T-helper 2 cell treated with Interferon-gamma antibody and Interleukin-4, amounts not matched to agents 100 ng/mL and 5 ng/mL, for 36 hours (primary cell): Measurements from ENCODE around the gene CD63. TPM values are rescaled to one million over a fixed set of nuclear protein-coding genes. Genes with fewer than 3 reads are reported as not detected.

Experiments used
- intact Hi-C: fragments of 100-400 bp; cut with micrococcal nuclease; formaldehyde crosslinking; loops from one replicate; pipeline ENCODE4 v1.15.1; 2023
- total RNA-seq: library from RNA; stranded (reverse); gene quantifications from 2 replicates; pipeline ENCODE4 v1.2.3, GENCODE V29; 2022

CD63 gene
- total RNA-seq, 1 donor from 2014 or later: 184 TPM

- intact Hi-C loops: no loop called here
Measured at GRCh38 chr12:55707841-55708694, 20.7 kb downstream of the CD63 start, which contains the start of gene ITGA7. Gene ITGA7, minus strand, starts transcription at chr12:55707904. Its CDS starts 222 bp downstream, at chr12:55707682.

GRCh38 chr12:55707219-55707671 is 21.6 kb downstream of the CD63 start:
- intact Hi-C loops: no loop called here

GRCh38 chr12:55706568-55707218 is 22.1 kb downstream of the CD63 start:
- intact Hi-C loops: no loop called here

DNA sequence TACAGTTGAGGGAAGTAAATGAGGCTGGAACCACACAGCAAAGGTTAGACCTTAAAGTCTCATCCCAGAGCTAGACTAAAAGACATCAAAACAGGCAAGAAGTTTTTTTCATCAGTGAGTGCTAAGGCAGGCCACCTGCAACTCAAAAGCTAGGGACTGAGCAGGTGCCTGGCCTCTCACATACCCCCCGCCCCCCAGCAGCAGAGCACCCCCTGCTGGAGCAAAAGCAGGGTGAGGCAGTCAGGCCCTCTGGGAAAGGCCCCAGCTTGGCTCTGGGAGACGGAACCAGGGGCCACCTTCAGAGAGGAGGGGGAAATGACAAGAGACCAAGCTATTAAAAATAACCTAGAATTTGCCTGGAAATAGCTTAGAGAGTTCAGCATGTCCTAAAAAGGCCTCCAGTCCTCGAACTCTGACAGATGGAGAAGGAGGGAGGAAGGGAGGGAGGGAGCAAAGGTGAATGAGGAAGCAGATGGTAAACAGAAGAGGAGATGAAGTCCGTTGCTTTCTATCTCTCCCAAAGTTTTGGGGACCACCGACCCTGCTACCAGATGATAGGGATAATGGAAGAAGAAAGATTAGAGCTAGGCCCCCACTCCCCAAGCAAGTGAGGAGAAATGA is 22.9 kb downstream of the CD63 start:
- intact Hi-C loops: no loop called here

- intact Hi-C loops: no loop called here
Measured at GRCh38 chr12:55704824-55705718, 23.7 kb downstream of the CD63 start.

GRCh38 chr12:55703901-55704761 is 24.7 kb downstream of the CD63 start:
- intact Hi-C loops: no loop called here

DNA sequence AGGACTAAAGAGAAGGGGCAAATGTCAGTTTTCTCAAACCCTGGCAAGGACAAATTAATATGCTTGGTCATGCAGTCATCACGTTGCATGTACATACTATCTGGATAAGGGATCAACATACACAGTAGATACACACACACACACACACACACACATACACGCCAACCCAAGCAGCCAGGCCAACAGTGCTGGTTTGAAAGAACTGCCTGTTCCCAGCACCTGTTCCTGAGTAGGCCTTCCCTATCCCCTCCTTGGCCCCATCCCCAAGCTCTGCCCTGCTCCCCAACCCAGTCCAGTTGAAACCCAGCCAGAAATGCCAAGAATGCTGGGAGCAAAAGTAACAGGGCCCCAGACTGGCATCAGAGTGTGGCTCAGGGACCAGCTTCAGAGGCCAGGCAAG is 25.5 kb downstream of the CD63 start:
- intact Hi-C loops: no loop called here

DNA sequence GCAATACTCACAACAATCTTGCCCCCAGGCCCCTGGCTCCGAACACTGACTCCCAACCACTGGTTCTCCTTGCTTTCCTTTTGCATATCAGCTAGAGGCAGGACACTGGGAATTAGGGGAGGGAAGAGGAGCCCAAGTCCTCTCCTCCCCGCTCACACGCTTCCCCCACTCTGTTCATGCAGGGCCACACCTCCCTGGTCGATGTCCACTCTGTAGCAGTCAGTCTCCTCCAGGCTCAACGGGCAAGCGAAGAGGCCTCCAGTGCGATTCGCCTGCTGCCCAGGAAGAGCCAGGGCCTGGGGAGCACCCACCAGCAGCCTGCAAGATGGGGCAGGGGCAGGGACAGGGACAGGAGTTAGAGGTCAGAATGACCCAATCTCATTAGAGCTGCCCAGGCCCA is 25.9 kb downstream of the CD63 start:
- intact Hi-C loops: no loop called here

DNA sequence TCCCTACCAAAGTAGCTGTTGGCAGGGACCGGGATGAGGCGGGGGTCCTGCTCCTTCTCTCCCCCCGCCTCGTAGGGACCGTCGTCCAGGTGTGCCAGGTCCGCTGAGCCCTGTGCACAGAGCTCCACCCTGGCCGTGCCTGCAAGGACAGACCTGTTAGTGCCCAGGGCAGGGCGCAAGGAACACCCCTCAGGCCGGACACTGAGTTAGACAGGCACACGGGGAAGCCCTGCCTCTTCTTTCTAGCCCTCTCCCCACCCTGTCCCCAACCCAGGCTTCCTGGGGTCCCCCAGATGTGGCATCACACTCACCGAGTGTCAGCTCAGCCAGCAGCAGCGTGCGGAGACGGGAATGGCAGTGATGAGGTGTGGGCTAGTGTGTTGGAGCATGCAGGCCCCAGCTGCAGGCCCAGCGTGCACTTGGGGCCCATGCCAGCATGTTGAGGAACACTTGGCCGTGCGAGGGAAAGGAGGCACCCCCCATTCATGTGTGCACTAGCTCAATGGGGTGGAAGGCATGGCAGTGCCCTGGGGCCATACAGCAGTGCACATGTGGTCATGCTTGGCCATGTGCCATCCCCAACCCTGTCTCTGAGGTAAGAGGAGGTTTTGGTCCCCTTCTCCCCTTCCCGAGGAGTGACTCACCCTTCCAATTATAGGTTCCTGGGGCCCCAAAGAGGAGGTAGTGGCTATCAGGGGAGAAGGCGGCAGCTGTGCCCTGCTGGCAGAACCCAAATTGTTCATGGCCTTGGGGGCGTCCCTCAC is 28.4 kb downstream of the CD63 start:
- intact Hi-C loops: no loop called here

- intact Hi-C loops: no loop called here
Measured at GRCh38 chr12:55699471-55700055, 29.2 kb downstream of the CD63 start.

- intact Hi-C loops: no loop called here
Measured at GRCh38 chr12:55698965-55699364, 29.8 kb downstream of the CD63 start.

- intact Hi-C loops: no loop called here
Measured at GRCh38 chr12:55698241-55698955, 30.4 kb downstream of the CD63 start.

- intact Hi-C loops: no loop called here
Measured at GRCh38 chr12:55697686-55698085, 31.1 kb downstream of the CD63 start.

- intact Hi-C loops: no loop called here
Measured at GRCh38 chr12:55696796-55697462, 31.9 kb downstream of the CD63 start.

DNA sequence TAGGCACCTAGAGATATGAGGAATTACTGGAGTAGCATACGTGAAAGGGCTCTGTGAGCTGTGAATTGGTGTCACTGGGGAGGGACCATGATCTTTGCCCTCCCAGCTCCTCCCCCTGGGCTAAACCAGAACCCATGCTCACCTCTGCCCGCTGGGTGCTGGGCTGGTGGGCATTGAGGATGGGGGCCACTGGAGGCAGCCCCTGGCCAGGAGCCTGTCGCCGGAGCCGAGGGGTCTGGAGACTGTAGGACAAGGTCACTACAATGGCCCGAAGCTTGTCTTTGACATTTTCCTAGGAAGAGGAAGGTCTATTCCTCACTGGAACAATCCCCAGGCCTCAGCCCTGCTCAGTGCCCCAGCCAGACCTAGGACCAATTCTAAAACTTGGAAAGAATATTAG is 32.7 kb downstream of the CD63 start:
- intact Hi-C loops: no loop called here

GRCh38 chr12:55695349-55695748 is 33.5 kb downstream of the CD63 start:
- intact Hi-C loops: no loop called here

- intact Hi-C loops: no loop called here
Measured at GRCh38 chr12:55694651-55695050, 34.2 kb downstream of the CD63 start.

DNA sequence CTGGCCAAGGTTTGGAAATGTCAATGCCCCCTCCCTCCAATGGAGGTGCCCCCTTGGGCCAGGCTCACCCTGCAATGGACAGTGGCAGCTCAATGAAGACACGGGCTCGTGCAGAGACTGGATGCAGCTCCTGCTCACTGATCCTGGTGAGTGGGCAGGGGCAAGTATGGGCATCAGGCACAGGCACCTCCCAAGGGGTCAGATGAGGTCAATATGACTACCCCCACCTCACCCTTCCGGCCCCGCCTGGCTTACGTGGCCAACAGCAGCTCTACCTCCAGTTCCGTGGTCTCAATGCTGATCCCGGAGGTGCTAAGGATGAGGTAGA is 34.7 kb downstream of the CD63 start:
- intact Hi-C loops: no loop called here
